Tibial nerve (tissue), 3 donors: ENCODE measurements around the gene KCNA3.

Experiments
- POLR2A ChIP-seq, 2 donors: fragments of 450-650 bp; IDR thresholded peaks; one replicate each; pipeline ENCODE4 v1.6.1; 2017; ENCODE audit warnings: antibody characterized with exemption in 2 of 2, mild to moderate bottlenecking in 2 of 2, moderate library complexity in 2 of 2
- TF ChIP-seq, protein P1 (sequence below), 5 experiments: fragments of 200-600 bp in 3 of 5; fragments of 450-650 bp in 2 of 5; sonication (generic) in 3 of 5; IDR thresholded peaks; one replicate each; pipeline ENCODE4 v1.5.1; 2016 to 2019; ENCODE audit warnings: antibody characterized with exemption in 5 of 5, mild to moderate bottlenecking in 3 of 5, moderate library complexity in 2 of 5

DNA sequence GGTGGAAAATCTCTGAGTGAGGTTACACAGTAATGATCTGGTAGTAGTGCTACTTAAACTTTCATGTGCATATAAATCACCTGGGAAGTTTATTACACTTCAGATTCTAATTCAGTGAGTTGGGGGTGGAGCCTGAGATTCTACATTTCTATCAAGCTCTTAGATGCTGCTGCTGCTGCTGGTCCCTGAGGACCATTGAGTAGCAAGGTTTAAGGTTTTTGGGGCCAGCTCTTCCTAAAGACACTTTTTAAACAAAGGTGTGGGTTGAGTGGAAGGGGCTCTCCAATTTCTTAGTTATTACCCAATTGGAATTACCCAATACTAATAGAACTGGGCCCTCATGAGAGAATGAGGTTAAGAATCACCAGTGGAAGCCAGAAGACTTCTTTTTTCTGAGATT, 29.5 kb downstream of the KCNA3 start:
- TF ChIP-seq, protein P1, sequence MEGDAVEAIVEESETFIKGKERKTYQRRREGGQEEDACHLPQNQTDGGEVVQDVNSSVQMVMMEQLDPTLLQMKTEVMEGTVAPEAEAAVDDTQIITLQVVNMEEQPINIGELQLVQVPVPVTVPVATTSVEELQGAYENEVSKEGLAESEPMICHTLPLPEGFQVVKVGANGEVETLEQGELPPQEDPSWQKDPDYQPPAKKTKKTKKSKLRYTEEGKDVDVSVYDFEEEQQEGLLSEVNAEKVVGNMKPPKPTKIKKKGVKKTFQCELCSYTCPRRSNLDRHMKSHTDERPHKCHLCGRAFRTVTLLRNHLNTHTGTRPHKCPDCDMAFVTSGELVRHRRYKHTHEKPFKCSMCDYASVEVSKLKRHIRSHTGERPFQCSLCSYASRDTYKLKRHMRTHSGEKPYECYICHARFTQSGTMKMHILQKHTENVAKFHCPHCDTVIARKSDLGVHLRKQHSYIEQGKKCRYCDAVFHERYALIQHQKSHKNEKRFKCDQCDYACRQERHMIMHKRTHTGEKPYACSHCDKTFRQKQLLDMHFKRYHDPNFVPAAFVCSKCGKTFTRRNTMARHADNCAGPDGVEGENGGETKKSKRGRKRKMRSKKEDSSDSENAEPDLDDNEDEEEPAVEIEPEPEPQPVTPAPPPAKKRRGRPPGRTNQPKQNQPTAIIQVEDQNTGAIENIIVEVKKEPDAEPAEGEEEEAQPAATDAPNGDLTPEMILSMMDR (IDR thresholded peaks at IDR 0.05), result no peak
- TF ChIP-seq POLR2A (IDR thresholded peaks at IDR 0.05), result no peak
